ENCODE measurements around the gene HIGD1B. TPM values are rescaled to one million over a fixed set of nuclear protein-coding genes. Genes with fewer than 3 reads are reported as not detected.
A peak's percentile ranks its signal among the peaks of the same experiment; 100 is the strongest.
"Not testable (repeated sequence)": the region's sequence is repeated elsewhere in the genome, so short reads cannot be mapped to it uniquely, and the experiment has no call there.

Gene HIGD1B
- not detected for total RNA-seq

- no peak for ATAC-seq
- DNase-seq (ENCODE audit: low spot score) = no peak
Measured at GRCh38 chr17:44847586-44847985, at the start of gene HIGD1B. Gene HIGD1B, plus strand, starts transcription at chr17:44847883. Its CDS starts 270 bp downstream, at chr17:44848153.

GRCh38 chr17:44798356-44798755, 49.3 kb upstream of the HIGD1B start:
- no peak for DNase-seq (ENCODE audit: low spot score)
- peak; percentile 73 for ATAC-seq

GRCh38 chr17:44801880-44802279, 45.8 kb upstream of the HIGD1B start:
- DNase-seq (ENCODE audit: low spot score) (no peak), ATAC-seq (no peak)

DNA sequence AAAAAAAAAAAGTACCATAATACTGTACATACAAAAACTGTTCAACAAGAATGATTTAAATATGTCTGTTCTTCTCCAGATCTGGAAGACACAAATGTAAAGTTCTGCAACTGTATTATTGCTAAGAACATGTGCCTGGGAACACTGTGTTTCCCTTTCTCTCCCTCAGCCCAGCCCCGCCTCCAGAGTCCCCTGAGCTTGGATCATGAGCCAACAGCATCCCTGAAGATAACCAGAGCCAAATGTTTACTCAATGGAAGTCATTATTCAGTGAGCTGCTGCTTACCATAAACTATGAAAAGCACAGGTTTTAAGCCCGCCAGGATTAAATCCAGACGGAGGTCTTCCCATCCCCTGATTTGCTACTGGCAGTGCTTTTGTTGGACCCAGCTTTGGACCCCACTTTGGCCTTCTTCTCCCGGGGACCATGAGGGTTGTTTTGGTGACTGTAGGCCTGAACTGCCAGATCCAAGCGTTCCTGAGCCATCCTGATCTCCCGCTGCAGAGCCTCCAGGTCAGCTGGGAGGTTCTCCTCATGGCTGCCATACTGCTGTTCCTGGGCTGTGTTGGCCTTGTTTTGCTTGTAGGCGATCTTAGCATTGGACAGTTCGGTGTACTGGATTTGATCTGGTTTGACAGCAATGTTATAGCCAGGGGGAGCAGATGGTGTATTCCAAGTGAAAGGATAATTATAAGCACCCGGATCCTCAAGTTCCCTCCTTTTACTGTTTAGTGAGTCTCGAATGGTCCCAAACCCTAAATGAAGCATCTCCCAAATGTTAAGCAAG, 43.2 kb upstream of the HIGD1B start:
- ATAC-seq (no peak), DNase-seq (ENCODE audit: low spot score) (no peak)

DNA sequence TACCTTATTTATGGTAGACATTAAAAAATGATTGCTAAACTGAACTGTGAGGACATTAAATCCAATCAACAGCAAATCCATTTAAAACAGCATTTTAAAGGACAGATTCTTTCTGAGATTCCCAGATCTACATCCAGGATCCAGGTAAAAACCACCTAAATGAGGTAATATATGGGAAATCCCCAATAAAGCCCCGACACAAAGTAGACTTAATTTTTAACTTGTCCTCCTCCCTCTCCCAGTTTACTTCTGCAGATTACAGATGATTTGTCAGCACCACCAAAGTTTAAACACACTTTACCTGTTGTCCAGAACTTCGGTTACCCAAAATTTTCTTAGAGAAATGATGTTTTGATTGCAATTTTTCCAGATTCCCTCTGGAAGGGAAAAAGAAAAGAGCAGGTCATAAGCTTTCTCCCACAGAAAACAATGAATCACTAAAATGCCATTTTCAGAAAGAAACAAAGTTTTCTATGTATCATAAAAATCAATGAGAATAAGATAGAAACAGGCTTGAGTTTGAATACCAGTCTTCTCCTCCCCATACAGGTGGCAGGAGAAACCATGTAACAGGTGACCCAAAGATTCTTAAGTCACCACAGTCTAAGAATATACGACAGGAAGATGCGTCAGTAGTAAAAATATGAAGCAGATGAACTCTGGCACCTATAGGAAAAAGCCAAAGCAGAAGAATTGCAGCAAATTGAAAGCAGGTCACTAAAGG, 40.4 kb upstream of the HIGD1B start:
- no peak for DNase-seq (ENCODE audit: low spot score)
- ATAC-seq = no peak

GRCh38 chr17:44807817-44808155, 39.9 kb upstream of the HIGD1B start:
- ATAC-seq (no peak), DNase-seq (ENCODE audit: low spot score) (no peak)

GRCh38 chr17:44808156-44808555, 39.5 kb upstream of the HIGD1B start:
- DNase-seq (ENCODE audit: low spot score) (no peak), ATAC-seq (no peak)

DNA sequence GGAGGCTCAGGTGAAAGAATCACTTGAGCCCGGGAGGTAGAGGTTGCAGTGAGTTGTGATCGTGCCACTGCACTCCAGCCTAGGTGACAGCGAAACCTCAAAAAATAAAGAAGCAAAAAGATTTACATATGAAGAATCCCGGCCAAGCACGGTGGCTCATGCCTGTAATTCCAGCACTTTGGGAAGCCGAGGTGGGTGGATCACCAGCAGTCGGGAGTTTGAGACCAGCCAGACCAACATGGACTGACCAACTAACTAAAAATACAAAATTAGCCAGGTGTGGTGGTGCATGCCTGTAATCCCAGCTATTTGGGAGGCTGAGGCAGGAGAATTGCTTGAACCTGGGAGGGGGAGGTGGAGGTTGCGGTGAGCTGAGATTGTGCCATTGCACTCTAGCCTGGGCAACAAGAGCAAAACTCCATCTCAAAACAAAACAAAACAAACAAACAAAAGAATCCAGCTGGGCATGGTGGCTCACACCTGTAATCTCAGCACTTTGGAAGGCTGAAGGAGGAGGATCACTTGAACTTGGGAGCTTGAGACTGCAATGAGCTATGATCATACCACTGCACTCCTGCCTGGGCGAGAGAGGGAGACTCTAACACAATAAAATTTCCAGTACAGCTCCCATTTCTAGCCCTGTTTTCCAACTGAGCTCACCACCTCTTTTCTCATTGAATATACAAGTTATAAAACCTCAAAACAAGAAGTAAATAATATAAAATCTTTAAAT, 38.9 kb upstream of the HIGD1B start:
- not testable (repeated sequence) for DNase-seq (ENCODE audit: low spot score); ATAC-seq

GRCh38 chr17:44812263-44812662, 35.4 kb upstream of the HIGD1B start:
- DNase-seq (ENCODE audit: low spot score) (no peak), ATAC-seq (no peak)

DNA sequence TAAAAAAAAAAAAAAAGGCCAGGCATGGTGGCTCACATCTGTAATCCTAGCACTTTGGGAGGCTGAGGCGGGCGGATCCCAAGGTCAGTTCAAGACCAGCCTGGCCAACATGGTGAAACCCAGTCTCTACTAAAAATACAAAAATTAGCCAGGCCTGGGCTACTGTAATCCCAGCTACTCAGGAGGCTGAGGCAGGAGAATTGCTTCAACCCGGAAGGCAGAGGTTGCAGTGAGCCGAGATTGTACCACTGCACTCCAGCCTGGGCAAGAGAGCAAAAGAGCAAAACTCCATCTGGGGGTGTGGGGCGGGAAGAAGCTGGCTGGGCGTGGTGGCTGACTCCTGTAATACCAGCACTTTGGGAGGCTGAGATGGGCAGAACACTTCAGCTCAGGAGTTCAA, 29.2 kb upstream of the HIGD1B start:
- DNase-seq (ENCODE audit: low spot score); ATAC-seq: not testable (repeated sequence)

DNA sequence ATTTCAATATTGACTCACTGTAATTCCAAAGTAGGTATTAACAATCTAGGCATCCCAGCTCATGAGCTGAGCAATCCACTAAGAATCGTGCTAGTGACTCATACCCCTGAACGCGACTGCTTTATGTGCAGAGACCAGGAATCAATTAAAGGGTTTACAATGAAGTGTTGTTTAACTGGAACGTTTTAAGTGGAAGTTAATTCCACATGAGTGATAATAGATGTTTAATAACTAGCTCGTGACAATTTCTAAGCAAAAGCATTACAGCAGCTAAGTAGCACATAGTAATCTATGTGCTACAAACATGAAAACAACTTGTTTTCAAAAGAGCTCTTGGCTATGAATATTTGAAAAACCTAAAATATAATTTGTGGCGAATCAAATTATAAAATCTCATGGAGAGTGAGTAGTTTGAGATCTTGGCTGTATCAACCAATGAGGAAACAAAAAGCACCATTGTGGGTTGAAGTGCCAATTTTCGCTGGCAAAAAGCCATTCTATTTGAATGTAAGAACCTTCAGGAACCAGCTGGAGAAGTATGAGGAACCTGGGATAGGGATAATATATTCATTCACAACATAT, 27.0 kb upstream of the HIGD1B start:
- DNase-seq (ENCODE audit: low spot score) (no peak), ATAC-seq (no peak)

- DNase-seq (ENCODE audit: low spot score); ATAC-seq: not testable (repeated sequence)
Measured at GRCh38 chr17:44825236-44825635, 22.4 kb upstream of the HIGD1B start.

- no peak for DNase-seq (ENCODE audit: low spot score)
- ATAC-seq = no peak
Measured at GRCh38 chr17:44826123-44826790, 21.4 kb upstream of the HIGD1B start.

- no peak for ATAC-seq
- DNase-seq (ENCODE audit: low spot score) = no peak
Measured at GRCh38 chr17:44827863-44828262, 19.8 kb upstream of the HIGD1B start.

DNA sequence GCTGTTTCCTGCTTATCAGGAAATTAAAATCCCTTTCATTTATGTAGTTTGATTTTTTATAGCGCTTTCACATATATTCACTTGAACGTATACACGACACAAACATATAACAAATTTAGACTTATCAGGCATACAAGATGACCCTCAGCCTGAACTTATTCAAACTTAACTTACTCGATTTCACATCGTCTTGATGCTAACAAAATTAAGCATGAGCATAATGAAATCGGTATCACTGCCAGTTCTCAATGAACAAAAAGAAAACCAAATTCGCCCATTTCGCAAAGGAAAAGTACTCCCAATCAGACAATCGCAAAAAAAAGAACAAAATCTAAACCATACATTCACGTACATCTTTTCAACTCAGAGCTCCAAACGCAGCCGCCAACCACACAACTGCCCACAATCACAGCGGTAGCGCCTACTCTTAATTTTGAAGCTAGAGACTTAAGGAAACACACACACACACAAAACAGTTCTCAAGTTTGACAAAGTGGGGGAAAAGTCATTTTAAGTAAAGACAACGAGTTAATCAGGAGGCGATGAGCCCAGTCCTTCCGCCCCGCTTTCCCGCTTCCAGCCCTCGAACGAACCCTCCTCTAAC, 18.7 kb upstream of the HIGD1B start:
- ATAC-seq (no peak), DNase-seq (ENCODE audit: low spot score) (no peak)

DNA sequence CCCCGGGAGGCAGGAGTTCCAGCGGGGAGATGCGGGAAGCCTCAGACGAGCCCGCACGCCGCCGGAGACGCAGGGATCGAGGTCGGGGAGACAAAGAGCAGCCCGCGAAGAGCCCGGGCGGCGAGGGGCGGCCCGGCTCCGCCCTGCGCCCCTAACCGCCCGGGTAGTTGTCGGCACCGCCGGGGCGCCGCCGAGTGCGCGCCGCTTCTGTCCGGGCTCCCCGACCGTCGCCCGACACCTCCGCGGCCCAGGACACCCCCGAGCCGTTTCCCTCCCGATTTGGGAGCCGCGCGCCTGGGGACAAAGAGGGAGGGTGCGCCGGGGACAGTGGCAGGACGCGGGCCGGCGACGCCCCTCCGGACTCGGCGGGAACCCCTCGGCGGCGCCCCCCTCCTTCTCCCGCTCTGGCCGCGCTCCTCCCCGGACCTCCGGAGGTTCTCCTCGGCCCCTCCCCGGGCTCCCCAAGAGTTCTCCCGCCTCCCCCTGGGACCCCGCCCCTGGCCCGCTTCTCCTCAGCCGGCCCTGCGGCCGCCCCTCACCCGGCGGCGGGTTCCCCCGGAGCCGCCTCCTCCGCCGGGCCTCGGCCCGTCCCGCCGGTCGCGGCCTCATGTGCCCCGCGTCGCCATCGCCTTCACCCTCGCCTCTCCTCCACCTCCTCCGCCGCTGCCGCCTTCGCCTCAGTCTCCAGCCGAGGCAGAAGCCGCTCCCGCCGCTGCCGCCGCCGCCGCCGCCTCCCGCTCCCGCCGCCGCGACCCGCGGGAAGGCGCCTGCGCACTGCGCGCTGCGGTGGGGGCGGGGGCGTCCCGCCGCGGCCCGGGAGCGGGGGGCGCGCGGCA, 17.9 kb upstream of the HIGD1B start, which contains the start of gene GJC1:
Gene GJC1 (minus strand): TSS at position 765 of the 836 bp plus-strand sequence. CDS start 24,470 bp downstream, outside the sequence.
- ATAC-seq (peak; percentile 57), DNase-seq (ENCODE audit: low spot score) (no peak)

DNA sequence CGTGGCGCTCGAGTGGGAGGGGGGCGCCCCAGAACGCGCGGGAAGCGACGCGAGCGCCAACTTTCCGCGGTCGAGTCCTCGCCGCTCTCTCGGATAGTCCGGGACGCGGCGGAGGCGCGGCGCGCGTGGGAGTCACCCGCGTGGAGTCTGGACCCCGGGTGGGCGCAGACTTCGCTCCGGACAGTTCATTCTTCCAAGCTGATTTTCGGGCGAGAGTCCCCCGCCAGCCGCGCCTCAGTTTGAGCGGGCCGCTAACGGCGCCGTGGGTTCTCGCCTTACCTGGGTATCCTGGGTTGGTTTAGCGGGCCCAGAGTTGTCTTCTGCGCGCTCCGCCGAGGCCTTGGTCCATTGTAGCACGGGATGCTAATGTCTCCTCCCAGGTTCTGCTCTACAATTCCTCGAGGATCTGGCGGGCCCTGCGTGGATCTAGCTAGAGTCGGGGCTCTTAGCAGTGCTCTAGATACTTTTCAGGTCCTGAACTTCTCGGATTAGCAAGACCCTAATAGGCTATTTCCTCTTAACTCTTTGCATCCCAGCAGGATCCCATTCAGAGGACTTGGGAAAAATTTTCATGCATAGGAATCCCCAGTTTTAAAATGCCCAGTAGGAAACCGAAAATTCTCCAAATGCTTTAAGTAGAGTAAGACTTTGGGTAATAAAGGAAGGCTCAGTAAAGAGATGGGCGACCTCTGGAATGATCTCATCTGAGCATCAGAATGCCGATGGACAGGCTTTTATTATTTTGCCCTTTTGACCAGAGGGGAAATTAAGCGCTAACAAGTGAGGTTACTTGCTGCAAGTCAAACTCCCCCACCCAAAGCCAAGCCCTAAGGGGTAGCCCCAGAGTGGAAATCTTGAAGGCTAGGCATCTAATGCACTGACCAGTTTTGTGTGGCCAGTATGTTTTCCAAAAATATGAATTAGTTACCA, 17.1 kb upstream of the HIGD1B start:
- peak; percentile 72 for ATAC-seq
- DNase-seq (ENCODE audit: low spot score) = no peak

- ATAC-seq (no peak), DNase-seq (ENCODE audit: low spot score) (no peak)
Measured at GRCh38 chr17:44831371-44831770, 16.3 kb upstream of the HIGD1B start.

Measured in left lobe of liver (tissue), 2 donors.